VCaP (cell line): ENCODE data around the gene ATP2C2.
A peak's percentile ranks its signal among the peaks of the same experiment; 100 is the strongest.

Source experiments
- H3K27ac ChIP-seq: fragments of 450-650 bp; 2 replicates; pipeline ENCODE4 v1.5.1; 2017
- TF ChIP-seq, protein P1 (sequence below): fragments of 450-650 bp; conservative IDR thresholded peaks from 2 replicates; pipeline ENCODE4 v1.5.1; 2017; ENCODE audit warnings: mild to moderate bottlenecking, moderate library complexity

ATP2C2 gene

DNA sequence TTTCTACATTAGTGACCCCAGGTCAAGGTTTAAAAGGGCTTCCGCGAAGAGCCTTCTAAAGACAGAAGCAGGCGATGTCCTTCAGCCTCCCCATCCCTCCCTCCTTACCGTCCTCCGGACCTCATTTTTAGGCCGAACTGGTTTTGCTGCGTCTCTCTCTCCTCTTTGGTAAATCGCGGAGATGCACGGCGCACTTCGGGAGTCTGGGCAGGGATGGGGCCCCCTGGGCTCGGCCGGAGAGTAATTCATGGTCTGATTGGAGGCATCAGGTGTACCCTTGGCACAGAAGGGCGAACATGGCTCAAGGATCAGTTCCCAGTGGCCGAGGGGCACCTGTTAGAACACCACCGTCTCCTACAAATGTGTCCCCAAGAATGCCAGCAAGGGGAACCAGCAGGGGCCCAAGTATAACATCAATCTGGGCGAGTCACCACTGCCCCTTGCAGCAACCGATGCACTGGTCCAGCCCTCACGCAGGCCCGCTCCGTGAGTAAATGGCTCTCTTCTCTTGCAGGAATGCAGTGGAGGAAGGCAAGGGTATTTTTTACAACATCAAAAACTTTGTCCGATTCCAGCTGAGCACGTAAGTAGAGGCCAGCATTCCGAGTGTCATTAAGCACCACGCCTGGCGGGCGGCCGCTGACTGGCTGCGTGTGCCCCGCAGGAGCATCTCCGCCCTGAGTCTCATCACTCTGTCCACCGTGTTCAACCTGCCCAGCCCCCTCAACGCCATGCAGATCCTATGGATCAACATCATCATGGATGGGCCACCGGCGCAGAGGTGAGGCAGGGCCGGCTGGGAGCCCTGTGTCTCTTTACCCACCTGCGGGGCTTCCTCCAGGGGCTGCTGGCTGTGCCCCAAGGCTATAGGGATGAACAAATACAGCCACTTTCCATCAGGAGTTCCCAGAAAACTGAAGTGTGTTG lies 90.5 kb downstream of the ATP2C2 start:
- TF ChIP-seq, protein P1, sequence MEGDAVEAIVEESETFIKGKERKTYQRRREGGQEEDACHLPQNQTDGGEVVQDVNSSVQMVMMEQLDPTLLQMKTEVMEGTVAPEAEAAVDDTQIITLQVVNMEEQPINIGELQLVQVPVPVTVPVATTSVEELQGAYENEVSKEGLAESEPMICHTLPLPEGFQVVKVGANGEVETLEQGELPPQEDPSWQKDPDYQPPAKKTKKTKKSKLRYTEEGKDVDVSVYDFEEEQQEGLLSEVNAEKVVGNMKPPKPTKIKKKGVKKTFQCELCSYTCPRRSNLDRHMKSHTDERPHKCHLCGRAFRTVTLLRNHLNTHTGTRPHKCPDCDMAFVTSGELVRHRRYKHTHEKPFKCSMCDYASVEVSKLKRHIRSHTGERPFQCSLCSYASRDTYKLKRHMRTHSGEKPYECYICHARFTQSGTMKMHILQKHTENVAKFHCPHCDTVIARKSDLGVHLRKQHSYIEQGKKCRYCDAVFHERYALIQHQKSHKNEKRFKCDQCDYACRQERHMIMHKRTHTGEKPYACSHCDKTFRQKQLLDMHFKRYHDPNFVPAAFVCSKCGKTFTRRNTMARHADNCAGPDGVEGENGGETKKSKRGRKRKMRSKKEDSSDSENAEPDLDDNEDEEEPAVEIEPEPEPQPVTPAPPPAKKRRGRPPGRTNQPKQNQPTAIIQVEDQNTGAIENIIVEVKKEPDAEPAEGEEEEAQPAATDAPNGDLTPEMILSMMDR: no peak
- no peak overlapping the region for H3K27ac ChIP-seq

DNA sequence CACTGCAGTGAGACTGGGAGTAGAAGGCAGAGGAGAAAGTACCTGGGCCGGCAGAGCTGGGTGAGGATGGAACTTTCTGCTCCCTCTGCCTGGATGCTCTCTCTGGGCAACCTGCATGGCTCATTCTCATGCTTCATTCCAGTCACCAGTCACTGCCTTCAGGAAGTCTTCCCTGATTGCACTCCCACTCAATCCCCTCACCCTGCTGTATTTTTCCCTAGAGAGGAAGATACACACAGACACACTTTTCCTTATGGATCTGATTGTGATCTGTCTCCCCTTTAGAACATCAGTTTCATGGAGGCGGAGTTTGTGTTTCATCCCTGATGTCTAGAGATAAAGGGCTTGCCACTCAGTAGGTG lies 91.2 kb downstream of the ATP2C2 start:
- no peak overlapping the region for H3K27ac ChIP-seq
- TF ChIP-seq, protein P1: no peak

DNA sequence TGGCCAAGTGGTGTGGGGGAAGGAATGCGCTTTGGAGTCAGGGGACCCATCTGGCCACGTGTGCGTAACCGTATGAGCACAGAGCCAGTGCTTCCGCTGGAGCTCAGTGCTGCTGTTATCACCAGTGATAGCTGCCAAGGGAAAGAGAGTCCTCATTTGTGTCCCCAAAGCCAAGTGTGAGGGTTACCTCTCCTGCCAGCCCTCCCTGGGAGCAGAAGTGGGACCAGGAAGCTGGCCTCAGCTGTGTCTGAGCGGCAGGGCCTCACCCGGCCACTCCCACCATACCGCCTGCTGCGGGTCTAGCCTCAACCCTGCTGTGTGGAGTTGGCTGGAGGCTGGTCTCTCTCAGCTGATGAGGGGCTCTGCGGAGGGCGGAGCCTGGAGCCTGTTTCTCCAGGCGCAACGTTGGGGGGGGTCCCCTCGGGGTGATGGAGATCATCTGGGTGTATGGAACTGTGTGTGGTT lies 91.6 kb downstream of the ATP2C2 start:
- no peak overlapping the region for H3K27ac ChIP-seq
- TF ChIP-seq, protein P1: no peak

DNA sequence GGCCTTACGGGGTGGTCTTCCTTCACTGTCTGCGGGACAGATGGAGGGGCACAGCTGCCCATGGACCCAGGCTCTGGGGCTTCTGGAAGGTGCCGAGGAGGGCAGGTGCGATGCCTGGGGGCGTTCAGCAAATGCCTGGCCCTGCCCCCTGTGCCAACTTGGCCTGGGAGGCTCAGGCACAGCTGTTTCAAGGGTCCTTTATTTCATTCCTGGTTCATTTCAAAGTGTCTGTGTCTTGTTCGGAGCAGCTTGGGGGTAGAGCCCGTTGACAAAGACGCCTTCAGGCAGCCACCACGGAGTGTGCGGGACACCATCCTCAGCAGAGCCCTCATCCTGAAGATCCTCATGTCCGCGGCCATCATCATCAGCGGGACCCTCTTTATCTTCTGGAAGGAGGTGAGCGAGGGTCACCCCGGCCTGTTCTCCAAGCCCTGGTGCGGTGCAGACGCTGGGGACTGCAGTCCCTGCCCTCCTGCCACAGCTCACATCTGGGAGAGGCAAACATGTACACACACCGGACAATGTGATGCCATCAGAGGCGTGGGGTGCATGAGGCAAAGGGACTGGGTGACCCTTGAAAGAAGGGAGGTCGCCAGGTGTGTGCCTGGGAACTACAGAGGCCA lies 92.2 kb downstream of the ATP2C2 start:
- TF ChIP-seq, protein P1: no peak
- H3K27ac ChIP-seq: peak overlapping the region; percentile 27

DNA sequence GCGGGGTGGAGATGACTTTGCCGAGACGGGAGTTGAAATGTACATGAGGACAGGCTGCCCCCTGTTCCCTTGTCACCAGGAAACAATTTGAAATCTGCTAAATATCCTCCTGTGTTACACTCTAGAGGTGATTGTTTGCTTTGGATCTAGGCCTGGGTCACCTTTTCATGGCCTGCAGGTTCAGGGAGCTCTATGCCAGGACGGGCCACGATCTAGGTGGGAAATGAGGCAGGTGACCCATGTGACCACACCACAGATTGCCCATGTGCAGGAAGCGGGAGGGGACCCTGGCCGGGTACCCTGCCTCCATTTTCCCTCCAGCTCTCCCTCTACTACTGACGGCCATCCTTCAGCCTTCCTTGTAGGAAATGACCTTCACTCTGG lies 92.7 kb downstream of the ATP2C2 start:
- peak overlapping the region; percentile 27 for H3K27ac ChIP-seq
- TF ChIP-seq, protein P1: no peak

DNA sequence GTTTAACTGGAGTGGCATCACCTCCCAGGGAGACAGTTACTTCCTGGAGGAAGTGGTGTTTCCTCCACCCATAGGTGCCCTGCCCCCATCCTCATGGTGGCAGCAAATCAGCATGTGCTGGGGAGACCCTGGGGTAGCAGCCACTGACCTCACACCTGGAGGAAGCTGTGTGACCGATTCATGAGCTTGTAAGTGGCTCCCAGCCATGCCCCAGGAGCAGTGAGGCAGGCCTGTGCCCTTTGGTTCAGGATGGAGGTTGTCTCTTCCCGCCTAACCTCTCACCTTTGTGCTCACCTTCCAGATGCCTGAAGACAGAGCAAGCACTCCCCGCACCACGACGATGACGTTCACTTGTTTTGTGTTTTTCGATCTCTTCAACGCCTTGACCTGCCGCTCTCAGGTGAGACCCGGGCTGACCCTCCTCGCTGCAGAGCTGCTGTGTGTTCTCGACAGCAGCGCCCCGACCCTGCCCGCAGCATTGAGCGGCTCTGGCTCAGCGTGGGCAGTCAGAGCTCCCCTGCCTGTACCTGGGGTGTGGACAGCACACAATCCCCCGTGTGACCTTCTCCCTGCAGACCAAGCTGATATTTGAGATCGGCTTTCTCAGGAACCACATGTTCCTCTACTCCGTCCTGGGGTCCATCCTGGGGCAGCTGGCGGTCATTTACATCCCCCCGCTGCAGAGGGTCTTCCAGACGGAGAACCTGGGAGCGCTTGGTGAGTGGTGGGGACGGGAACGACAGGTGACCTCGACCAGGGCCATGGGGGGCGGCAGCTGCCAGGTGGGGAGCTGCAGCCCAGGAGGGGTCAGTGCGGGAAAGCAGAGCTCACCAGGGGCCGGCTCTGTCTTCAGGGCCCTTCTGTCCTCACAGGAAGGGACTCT lies 93.3 kb downstream of the ATP2C2 start:
- H3K27ac ChIP-seq: peak overlapping the region; percentile 27
- TF ChIP-seq, protein P1: no peak
